ENCODE data around the gene SMIM36.
"Not testable (repeated sequence)": the region's sequence is repeated elsewhere in the genome, so short reads cannot be mapped to it uniquely, and the experiment has no call there.

Gene SMIM36

DNA sequence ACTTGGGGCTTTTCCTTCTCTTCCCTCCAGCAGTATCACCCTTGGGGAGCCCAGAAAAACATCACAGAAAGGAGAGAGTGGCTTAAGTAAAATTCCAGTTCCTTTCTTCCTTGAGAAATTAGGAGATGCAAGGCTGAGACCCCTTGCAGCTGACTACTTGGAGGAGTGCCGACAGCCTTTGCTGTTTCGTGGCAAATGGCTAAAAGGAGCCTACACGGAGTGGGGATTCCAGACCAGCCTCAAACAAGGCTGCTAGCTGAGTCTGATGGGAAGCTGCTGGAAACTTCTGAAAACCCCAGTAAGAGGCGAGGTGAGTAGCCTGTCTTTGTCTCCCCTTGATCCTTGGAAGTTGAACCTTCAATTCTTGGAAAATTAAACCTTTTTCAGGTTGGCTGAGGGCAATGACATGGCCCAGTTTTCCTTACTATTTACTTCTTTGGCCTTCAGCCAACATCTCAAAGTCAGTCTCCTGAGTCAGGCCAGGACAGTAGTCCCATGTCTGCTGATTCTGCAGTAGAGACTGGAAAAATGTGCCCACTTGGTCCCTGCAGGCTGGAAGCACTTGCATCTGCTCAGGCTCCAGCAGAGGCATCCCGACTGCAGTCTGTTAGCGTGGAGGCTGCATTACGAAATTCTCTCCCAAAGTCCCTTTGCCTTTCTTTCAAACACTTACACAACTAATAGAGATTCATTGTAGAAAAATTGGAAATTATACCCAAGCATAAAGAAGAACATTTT is 23.4 kb downstream of the SMIM36 start:
- CTCF ChIA-PET, result no interaction called here
- no peak overlapping the region for H3K4me3 Mint-ChIP-seq
- H3K4me1 Mint-ChIP-seq, result no peaks in the 10 kb centered on the region
- DNase-seq, result no peak
- no peaks in the 10 kb centered on the region for H3K9me3 Mint-ChIP-seq
- H3K27me3 Mint-ChIP-seq, result peaks cover 20% of the 10 kb centered on the region
- no peaks in the 10 kb centered on the region for H3K36me3 Mint-ChIP-seq
- no peak overlapping the region for H3K27ac Mint-ChIP-seq

DNA sequence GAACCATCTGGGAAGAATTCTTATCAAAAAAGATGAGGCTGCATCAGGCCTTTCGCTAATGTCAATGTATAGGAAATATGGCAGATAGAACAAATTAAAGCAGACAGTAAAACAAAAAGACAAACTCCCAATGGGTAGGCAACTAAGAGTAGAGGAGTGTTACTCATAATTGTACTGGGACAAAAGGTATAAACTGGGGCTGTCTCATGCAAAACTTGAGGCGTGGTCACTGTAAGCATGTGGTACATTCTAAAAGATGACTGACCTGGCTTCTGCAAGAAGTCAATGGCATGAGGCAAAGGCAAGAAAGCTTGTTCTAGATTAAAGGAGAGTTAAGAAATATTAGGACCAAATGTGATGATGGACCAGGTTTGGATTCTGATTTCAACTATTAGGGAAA is 26.7 kb downstream of the SMIM36 start:
- H3K9me3 Mint-ChIP-seq, result no peaks in the 10 kb centered on the region
- H3K27me3 Mint-ChIP-seq, result peaks cover 14% of the 10 kb centered on the region
- H3K4me1 Mint-ChIP-seq, result no peaks in the 10 kb centered on the region
- no peaks in the 10 kb centered on the region for H3K36me3 Mint-ChIP-seq
- H3K27ac Mint-ChIP-seq, result no peak overlapping the region
- H3K4me3 Mint-ChIP-seq, result no peak overlapping the region
- CTCF ChIA-PET, result no interaction called here
- DNase-seq, result no peak

DNA sequence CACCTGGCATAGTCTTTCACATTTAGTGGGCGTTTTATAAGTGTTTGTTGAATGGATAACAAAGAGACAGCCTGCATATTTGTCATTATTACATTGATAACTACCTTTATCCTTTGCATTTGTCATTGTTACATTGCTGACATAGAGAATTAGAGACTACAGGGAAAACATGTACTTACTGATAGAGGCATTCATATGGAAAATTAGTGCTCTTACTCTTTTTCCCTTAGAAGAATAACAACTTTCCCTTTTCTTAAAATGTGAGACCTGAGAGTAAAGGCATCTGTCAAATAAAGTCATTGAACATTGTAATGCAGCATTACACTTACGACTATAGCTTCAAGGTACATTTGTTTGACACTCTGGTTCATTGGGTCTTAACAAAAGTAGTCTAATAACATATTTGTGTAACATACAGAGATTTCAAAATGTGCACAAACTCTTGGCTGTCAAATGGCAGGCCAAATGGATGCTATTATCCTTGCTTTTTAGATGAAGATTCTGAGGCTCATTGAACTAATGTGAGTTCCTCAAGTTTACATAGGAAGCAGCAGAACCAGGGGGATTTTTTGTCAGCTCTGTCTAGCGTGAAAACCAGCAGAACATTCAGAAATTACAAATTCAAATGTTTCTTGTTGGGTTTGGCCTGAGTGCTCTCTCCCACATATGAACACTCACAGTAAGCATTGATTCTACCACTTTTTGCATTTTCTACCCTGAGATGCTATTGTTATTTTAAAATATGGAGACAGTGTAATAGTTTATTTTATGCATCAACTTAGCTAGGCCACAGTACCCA is 28.5 kb downstream of the SMIM36 start:
- DNase-seq, result no peak
- Mint-ChIP-seq H3K4me3 (no peak overlapping the region), H3K4me1 (no peaks in the 10 kb centered on the region), H3K27ac (no peak overlapping the region), H3K9me3 (no peaks in the 10 kb centered on the region), H3K27me3 (peaks cover 23% of the 10 kb centered on the region), H3K36me3 (no peaks in the 10 kb centered on the region)
- CTCF ChIA-PET, result no interaction called here

GRCh38 chr17:55480631-55481315 is 30.5 kb downstream of the SMIM36 start:
- no peaks in the 10 kb centered on the region for H3K36me3 Mint-ChIP-seq
- H3K4me1 Mint-ChIP-seq, result no peaks in the 10 kb centered on the region
- no peaks in the 10 kb centered on the region for H3K9me3 Mint-ChIP-seq
- no peak for DNase-seq
- peaks cover 16% of the 10 kb centered on the region for H3K27me3 Mint-ChIP-seq
- H3K27ac Mint-ChIP-seq, result no peak overlapping the region
- H3K4me3 Mint-ChIP-seq, result no peak overlapping the region
- CTCF ChIA-PET, result no interaction called here

GRCh38 chr17:55479903-55480302 is 31.3 kb downstream of the SMIM36 start:
- no peaks in the 10 kb centered on the region for H3K36me3 Mint-ChIP-seq
- DNase-seq, result no peak
- H3K27me3 Mint-ChIP-seq, result peaks cover 16% of the 10 kb centered on the region
- CTCF ChIA-PET, result no interaction called here
- H3K4me1 Mint-ChIP-seq, result no peaks in the 10 kb centered on the region
- H3K9me3 Mint-ChIP-seq, result no peaks in the 10 kb centered on the region
- H3K4me3 Mint-ChIP-seq, result no peak overlapping the region
- H3K27ac Mint-ChIP-seq, result no peak overlapping the region

DNA sequence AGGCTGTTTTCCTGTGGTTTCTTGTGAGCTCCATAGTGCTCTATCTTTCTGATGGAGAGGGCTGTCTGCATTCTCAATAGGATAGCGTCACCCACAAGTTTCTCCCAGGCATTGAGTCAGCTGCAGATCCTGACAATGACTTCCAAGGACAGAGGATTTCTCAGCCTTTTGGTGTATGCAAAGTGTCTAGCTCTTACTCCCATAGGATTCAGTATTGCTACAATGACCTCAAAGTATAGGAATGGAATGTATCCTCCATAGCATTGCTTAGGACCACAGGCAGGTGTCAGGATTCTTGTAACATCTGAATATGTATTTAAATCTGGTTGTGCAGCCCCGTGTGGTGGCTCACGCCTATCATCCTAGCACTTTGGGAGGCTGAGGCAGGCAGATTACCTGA is 32.3 kb downstream of the SMIM36 start:
- no peak overlapping the region for H3K27ac Mint-ChIP-seq
- CTCF ChIA-PET, result no interaction called here
- no peaks in the 10 kb centered on the region for H3K4me1 Mint-ChIP-seq
- H3K36me3 Mint-ChIP-seq, result no peaks in the 10 kb centered on the region
- H3K27me3 Mint-ChIP-seq, result peaks cover 16% of the 10 kb centered on the region
- no peaks in the 10 kb centered on the region for H3K9me3 Mint-ChIP-seq
- no peak for DNase-seq
- no peak overlapping the region for H3K4me3 Mint-ChIP-seq

GRCh38 chr17:55466671-55467070 is 44.6 kb downstream of the SMIM36 start:
- Mint-ChIP-seq H3K36me3 (no peaks in the 10 kb centered on the region), H3K27me3 (peaks cover 11% of the 10 kb centered on the region), H3K4me3 (no peak overlapping the region), H3K27ac (no peak overlapping the region), H3K9me3 (no peaks in the 10 kb centered on the region), H3K4me1 (peaks cover 13% of the 10 kb centered on the region)
- CTCF ChIA-PET, result interaction anchor here (1.2 kb wide), 1 partner anchor 48 kb away, joined by 3 read pairs; no protein-coding TSS in a partner anchor
- DNase-seq, result no peak

GRCh38 chr17:55465771-55466170 is 45.5 kb downstream of the SMIM36 start:
- Mint-ChIP-seq H3K27me3 (peaks cover 11% of the 10 kb centered on the region), H3K4me1 (peaks cover 13% of the 10 kb centered on the region)
- H3K27ac Mint-ChIP-seq, CTCF ChIA-PET, H3K9me3 Mint-ChIP-seq, DNase-seq, H3K4me3 Mint-ChIP-seq, H3K36me3 Mint-ChIP-seq: not testable (repeated sequence)

DNA sequence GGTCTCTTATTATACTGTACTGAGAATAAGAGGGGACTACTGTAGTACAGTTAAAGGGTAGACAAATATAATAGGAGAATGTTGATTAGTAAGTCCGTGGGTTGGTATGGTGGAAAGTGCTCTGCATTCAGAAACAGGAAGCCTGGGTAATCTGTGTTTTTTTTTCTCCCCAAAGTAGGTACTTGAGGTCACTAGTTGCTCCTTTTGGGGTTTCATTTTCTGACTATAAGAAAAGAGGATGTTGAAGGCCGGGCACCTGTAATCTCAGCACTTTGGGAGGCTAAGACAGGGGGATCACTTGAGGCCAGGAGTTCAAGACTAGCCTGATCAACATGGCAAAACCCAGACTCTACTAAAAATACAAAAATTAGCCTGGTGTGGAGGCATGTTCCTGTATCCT is 47.7 kb downstream of the SMIM36 start:
- Mint-ChIP-seq H3K4me3 (no peak overlapping the region), H3K27ac (no peak overlapping the region), H3K9me3 (no peaks in the 10 kb centered on the region), H3K27me3 (peaks cover 7% of the 10 kb centered on the region), H3K4me1 (peaks cover 17% of the 10 kb centered on the region), H3K36me3 (no peaks in the 10 kb centered on the region)
- DNase-seq, result no peak
- CTCF ChIA-PET, result no interaction called here

DNA sequence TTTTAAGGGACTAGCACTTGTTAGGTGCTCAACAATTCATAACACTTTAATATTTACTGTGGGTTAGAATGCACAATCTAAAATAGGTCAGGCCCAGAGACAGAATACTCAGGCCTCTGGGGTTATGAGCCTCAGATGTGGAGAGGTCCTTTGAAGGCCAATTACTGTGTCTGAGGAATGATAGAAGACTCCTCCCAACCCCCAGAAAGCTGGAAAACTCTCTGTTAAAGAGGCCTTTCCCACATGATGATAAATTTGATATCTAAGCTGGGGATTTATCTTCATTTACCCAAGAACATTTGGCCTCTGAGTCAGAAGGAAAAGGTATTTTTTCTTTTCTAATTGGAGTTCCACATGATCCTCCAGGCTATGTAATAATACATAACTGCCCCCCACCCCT is 48.5 kb downstream of the SMIM36 start:
- Mint-ChIP-seq H3K36me3 (no peaks in the 10 kb centered on the region), H3K27ac (no peak overlapping the region), H3K9me3 (no peaks in the 10 kb centered on the region), H3K4me3 (no peak overlapping the region), H3K4me1 (peaks cover 24% of the 10 kb centered on the region), H3K27me3 (peaks cover under 1% of the 10 kb centered on the region)
- CTCF ChIA-PET, result no interaction called here
- no peak for DNase-seq

GRCh38 chr17:55462234-55462633 is 49.0 kb downstream of the SMIM36 start:
- CTCF ChIA-PET, result no interaction called here
- H3K4me1 Mint-ChIP-seq, result peaks cover 24% of the 10 kb centered on the region
- no peak overlapping the region for H3K4me3 Mint-ChIP-seq
- DNase-seq, result no peak
- H3K9me3 Mint-ChIP-seq, result no peaks in the 10 kb centered on the region
- H3K27me3 Mint-ChIP-seq, result no peaks in the 10 kb centered on the region
- no peaks in the 10 kb centered on the region for H3K36me3 Mint-ChIP-seq
- H3K27ac Mint-ChIP-seq, result no peak overlapping the region

DNA sequence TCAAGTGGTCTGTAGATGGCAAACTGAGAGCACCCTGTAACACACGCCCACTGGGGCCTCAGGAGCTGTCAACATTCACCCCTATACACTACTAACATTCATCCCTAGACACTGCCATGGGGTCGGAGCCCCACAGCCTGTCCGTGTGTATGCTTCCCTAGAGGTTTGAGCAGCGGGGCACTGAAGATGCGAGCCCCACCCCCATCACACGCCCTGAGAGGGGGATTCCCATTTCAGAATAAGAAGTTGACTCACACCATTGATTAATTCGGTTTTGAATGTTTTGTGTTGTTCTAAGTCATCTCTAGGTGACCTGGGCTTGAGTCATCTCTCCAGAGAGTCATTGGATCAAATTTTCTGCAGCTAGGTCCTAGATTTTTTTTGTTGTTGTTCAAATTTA is 52.3 kb downstream of the SMIM36 start:
- no peak overlapping the region for H3K27ac Mint-ChIP-seq
- CTCF ChIA-PET, result interaction anchor here (0.7 kb wide), 1 partner anchor 150 kb away, joined by 3 read pairs; no protein-coding TSS in a partner anchor
- peaks cover 19% of the 10 kb centered on the region for H3K4me1 Mint-ChIP-seq
- H3K4me3 Mint-ChIP-seq, result no peak overlapping the region
- DNase-seq, result no peak
- peaks cover 2% of the 10 kb centered on the region for H3K9me3 Mint-ChIP-seq
- H3K36me3 Mint-ChIP-seq, result no peaks in the 10 kb centered on the region
- no peaks in the 10 kb centered on the region for H3K27me3 Mint-ChIP-seq

DNA sequence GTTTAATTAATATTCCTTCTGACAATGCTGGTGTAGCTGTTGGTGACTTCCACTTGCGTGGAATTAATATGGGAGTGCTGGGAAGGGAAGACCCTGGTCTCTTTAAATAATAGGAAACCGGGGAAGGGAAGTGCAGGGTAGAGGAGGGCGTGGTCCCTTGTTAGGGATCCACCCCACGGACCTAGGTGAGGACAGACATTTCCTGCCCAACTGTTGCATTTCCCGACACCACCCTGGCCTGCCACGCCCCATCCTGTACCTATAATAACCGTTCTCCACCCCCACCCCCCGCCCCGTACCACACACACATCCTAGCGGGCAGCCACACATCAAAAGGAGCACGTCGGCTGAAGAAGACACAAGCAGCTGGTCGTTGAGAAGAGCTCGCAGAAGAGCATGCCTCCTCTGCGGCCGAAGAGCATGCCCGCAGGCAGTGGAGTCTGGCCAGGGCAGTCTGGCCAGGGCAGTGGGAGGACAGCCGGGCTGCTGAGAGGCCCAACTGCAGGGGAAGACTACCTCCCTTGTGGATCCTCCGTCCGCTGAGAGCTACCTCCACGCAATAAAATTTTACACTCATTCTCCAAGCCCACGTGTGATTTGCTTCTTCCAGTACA is 52.9 kb downstream of the SMIM36 start:
- no peaks in the 10 kb centered on the region for H3K27me3 Mint-ChIP-seq
- no peaks in the 10 kb centered on the region for H3K36me3 Mint-ChIP-seq
- DNase-seq, result no peak
- peaks cover 13% of the 10 kb centered on the region for H3K4me1 Mint-ChIP-seq
- H3K9me3 Mint-ChIP-seq, result peaks cover 2% of the 10 kb centered on the region
- no peak overlapping the region for H3K4me3 Mint-ChIP-seq
- no peak overlapping the region for H3K27ac Mint-ChIP-seq
- CTCF ChIA-PET, result interaction anchor here (0.7 kb wide), 1 partner anchor 149 kb away, joined by 3 read pairs; no protein-coding TSS in a partner anchor
